Nephron (organoid): ENCODE data around the gene OBSCN.

Experiments
- H3K27ac Mint-ChIP-seq, 3 experiments: 2 replicates each; pipeline ENCODE4 v1.8.0; 2020; ENCODE audit warnings: mixed read lengths in 3 of 3, mild to moderate bottlenecking in 2 of 3, moderate library complexity in 1 of 3
- H3K27me3 Mint-ChIP-seq: 2 replicates; pipeline ENCODE4 v1.8.0; 2021; ENCODE audit warnings: low read depth, mild to moderate bottlenecking, moderate library complexity, mixed read lengths
- H3K36me3 Mint-ChIP-seq: 2 replicates; pipeline ENCODE4 v1.8.0; 2020; ENCODE audit warnings: low read depth, mixed read lengths
- H3K4me1 Mint-ChIP-seq: 2 replicates; pipeline ENCODE4 v1.8.0; 2020; ENCODE audit warnings: mixed read lengths
- H3K4me3 Mint-ChIP-seq, 3 experiments: 2 replicates each; pipeline ENCODE4 v1.8.0; 2020; ENCODE audit warnings: mild to moderate bottlenecking in 3 of 3, mixed read lengths in 3 of 3, moderate library complexity in 2 of 3
- H3K9me3 Mint-ChIP-seq: 2 replicates; pipeline ENCODE4 v1.8.0; 2020; ENCODE audit warnings: mixed read lengths
- CTCF ChIP-seq, 3 experiments: fragments of 200-600 bp; sonication (generic); IDR thresholded peaks; one replicate each; pipeline ENCODE4 v1.5.0; 2021; ENCODE audit warnings: antibody characterized with exemption in 3 of 3; ENCODE audit not compliant: unreplicated experiment in 3 of 3

The OBSCN gene

GRCh38 chr1:228175316-228176023 is 32.4 kb upstream of the OBSCN start:
- peaks cover 5% of the 10 kb centered on the region for H3K36me3 Mint-ChIP-seq
- H3K9me3 Mint-ChIP-seq = no peaks in the 10 kb centered on the region
- TF ChIP-seq CTCF (IDR thresholded peaks at IDR 0.05; ENCODE audit: unreplicated experiment in 3 of 3) = no peak
- peaks cover 4% of the 10 kb centered on the region for H3K4me1 Mint-ChIP-seq
- H3K27me3 Mint-ChIP-seq = no peaks in the 10 kb centered on the region
- H3K27ac Mint-ChIP-seq = no peak overlapping the region
- H3K4me3 Mint-ChIP-seq = no peak overlapping the region

DNA sequence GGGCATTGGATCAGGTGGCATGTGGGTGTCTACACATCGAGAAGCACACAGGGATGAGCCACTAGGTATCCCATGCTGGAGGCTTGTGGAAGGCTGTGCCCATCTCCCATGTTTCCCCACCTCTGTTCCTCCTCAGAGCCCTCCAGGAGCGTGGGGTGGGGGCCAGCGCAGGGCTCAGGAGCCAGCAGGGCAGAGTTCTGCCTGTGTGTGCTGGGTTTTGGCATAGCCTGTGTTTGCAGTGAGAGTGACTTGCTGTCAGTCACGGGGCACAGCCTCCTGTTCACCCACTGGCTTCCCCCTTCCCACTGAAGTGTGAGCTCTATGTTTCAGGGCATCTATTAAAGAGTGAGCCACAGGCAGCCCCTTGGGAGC is 31.8 kb upstream of the OBSCN start:
- Mint-ChIP-seq H3K36me3 (peaks cover 5% of the 10 kb centered on the region), H3K4me3 (no peak overlapping the region), H3K4me1 (peaks cover 4% of the 10 kb centered on the region), H3K9me3 (no peaks in the 10 kb centered on the region), H3K27me3 (no peaks in the 10 kb centered on the region), H3K27ac (no peak overlapping the region)
- TF ChIP-seq CTCF (IDR thresholded peaks at IDR 0.05; ENCODE audit: unreplicated experiment in 3 of 3) = no peak

- Mint-ChIP-seq H3K27me3 (no peaks in the 10 kb centered on the region), H3K27ac (no peak overlapping the region), H3K4me1 (peaks cover 4% of the 10 kb centered on the region), H3K36me3 (peaks cover 5% of the 10 kb centered on the region), H3K9me3 (no peaks in the 10 kb centered on the region), H3K4me3 (no peak overlapping the region)
- TF ChIP-seq CTCF (IDR thresholded peaks at IDR 0.05; ENCODE audit: unreplicated experiment in 3 of 3) = no peak
Measured at GRCh38 chr1:228176461-228177182, 31.2 kb upstream of the OBSCN start.

- H3K27me3 Mint-ChIP-seq = no peaks in the 10 kb centered on the region
- TF ChIP-seq CTCF (IDR thresholded peaks at IDR 0.05; ENCODE audit: unreplicated experiment in 3 of 3) = no peak
- H3K4me3 Mint-ChIP-seq = no peak overlapping the region
- peaks cover 4% of the 10 kb centered on the region for H3K4me1 Mint-ChIP-seq
- no peak overlapping the region for H3K27ac Mint-ChIP-seq
- H3K36me3 Mint-ChIP-seq = peaks cover 5% of the 10 kb centered on the region
- no peaks in the 10 kb centered on the region for H3K9me3 Mint-ChIP-seq
Measured at GRCh38 chr1:228177183-228177475, 30.7 kb upstream of the OBSCN start.

DNA sequence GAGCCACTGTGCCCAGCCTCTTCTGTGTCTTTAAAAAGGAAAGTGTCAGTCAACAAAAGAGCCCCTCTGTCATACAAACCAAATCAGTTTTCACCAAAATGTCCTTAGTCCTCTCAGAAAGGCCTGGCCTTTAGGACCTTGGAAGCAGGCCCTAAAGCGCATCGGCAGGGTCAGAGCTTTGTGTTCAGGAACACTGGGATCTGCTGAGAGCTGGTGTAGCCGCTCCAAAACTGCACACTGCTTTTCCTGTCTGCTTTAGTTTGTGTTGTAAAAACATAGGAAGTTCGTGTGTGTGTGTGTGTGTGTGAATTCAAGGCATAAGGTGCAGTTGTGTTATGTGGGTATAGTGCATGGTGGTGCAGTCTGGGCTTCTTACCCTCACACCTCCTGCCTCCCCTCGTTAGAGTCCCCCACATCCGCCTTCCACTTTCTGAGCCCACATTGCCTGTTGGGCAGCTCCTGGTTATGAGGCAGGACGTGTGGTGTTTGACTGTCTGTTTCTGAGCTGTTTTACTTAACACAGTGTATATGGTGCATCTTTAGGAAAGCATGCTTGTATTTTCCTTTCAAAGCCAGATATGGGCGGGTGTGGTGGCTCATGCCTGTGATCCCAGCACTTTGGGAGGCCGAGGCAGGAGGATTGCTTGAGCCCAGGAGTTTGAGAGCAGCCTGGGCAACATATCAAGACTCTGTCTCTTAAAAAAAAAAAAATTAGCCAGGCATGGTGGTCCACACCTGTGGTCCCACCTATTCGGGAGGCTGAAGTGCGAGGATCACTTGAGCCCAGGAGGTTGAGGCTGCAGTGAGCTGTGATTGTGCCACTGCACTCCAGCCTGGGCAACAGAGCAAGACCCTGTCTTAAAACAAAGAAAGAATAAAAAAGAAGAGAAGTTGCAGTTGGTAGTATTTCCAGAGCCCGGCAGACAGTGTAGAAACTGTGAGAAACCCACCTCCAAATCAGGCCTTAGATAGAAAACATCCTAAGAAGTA is 29.8 kb upstream of the OBSCN start:
- no peaks in the 10 kb centered on the region for H3K9me3 Mint-ChIP-seq
- peaks cover 4% of the 10 kb centered on the region for H3K4me1 Mint-ChIP-seq
- peak overlapping the region; percentile 26 to 73 (median 51) for H3K27ac Mint-ChIP-seq
- no peaks in the 10 kb centered on the region for H3K27me3 Mint-ChIP-seq
- TF ChIP-seq CTCF (IDR thresholded peaks at IDR 0.05; ENCODE audit: unreplicated experiment in 3 of 3) = no peak
- H3K36me3 Mint-ChIP-seq = peaks cover 5% of the 10 kb centered on the region
- no peak overlapping the region for H3K4me3 Mint-ChIP-seq
